ENCODE data around the gene PRDM12. TPM values are rescaled to one million over a fixed set of nuclear protein-coding genes. Genes with fewer than 3 reads are reported as not detected.

The PRDM12 gene
- total and polyA plus RNA-seq, 2 donors (not counting 1 experiment from before 2014, with no cell fraction given), result not detected

DNA sequence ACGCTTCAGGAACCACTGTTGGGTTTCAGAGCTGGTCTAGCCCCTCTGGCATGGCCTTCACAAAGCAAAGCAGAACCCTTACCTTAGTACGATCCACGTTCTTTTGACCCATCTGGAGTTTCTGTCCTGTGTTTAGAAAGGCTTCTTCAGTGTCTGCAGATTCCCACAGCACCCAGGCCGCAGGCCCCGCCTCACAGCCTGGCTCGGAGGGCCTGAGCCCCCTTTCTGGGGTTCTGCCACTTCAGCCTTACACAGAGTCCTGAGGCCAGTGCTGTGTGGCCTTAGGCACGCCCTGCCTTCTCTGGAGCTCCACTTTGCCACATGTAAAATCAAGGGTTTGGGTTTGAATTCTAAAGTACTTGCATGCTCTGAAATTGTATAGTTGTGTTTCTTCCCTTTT, 31.6 kb upstream of the PRDM12 start:
- Histone ChIP-seq H2AFZ (ENCODE audit: insufficient read depth, low read depth, low read length, poor library complexity, severe bottlenecking) (no peak overlapping the region), H3K36me3 (replicated peaks in 1 of 2; ENCODE audit: control extremely low read depth in 1 of 2, control insufficient read depth in 1 of 2, extremely low read depth in 1 of 2, insufficient read depth in 2 of 2, low read length in 1 of 2) (peaks cover 0 to 66% of the 10 kb centered on the region in 2 experiments), H3K9ac (ENCODE audit: low read length) (no peak overlapping the region), H3K27me3 (replicated peaks in 1 of 4; ENCODE audit: control extremely low read depth in 1 of 4, control insufficient read depth in 3 of 4, insufficient read depth in 4 of 4, low read length in 3 of 4) (no peaks in the 10 kb centered on the region), H4K20me1 (ENCODE audit: control insufficient read depth, insufficient read depth, low read length, poor library complexity, severe bottlenecking) (no peaks in the 10 kb centered on the region), H3K4me2 (replicated peaks; ENCODE audit: low read depth, low read length, poor library complexity, severe bottlenecking) (no peak overlapping the region), H3K9me3 (ENCODE audit: control extremely low read depth in 1 of 3, control insufficient read depth in 2 of 3, insufficient read depth in 1 of 3, low read length in 2 of 3) (no peaks in the 10 kb centered on the region), H3K4me3 (ENCODE audit: control extremely low read depth in 1 of 5, extremely low read depth in 1 of 5, insufficient read depth in 1 of 5, low read depth in 2 of 5, low read length in 4 of 5) (no peak overlapping the region), H3K79me2 (ENCODE audit: control insufficient read depth, insufficient read depth, low read length) (no peaks in the 10 kb centered on the region), H3K27ac (ENCODE audit: low read length in 2 of 2) (no peak overlapping the region), H3K4me1 (ENCODE audit: control insufficient read depth in 2 of 2, insufficient read depth in 2 of 2, low read length in 2 of 2) (no peaks in the 10 kb centered on the region)
- Mint-ChIP-seq H3K9me3 (ENCODE audit: insufficient read depth) (no peaks in the 10 kb centered on the region), H3K4me3 (no peak overlapping the region), H3K27ac (no peak overlapping the region), H3K27me3 (no peaks in the 10 kb centered on the region), H3K4me1 (no peaks in the 10 kb centered on the region)
- ATAC-seq (ENCODE audit: low read depth) (no peak), DNase-seq (no peak)
- 97% methylated on average over 6 of the region's 7 CpGs for WGBS (ENCODE audit: insufficient coverage)
- ChIA-PET POLR2A (no interaction called here), CTCF (no interaction called here)
- no peak for TF ChIP-seq EZH2 (IDR thresholded peaks at IDR 0.05; ENCODE audit: borderline replicate concordance, insufficient read depth, low read depth, low read length, poor library complexity, severe bottlenecking)
- TF ChIP-seq, protein P1, sequence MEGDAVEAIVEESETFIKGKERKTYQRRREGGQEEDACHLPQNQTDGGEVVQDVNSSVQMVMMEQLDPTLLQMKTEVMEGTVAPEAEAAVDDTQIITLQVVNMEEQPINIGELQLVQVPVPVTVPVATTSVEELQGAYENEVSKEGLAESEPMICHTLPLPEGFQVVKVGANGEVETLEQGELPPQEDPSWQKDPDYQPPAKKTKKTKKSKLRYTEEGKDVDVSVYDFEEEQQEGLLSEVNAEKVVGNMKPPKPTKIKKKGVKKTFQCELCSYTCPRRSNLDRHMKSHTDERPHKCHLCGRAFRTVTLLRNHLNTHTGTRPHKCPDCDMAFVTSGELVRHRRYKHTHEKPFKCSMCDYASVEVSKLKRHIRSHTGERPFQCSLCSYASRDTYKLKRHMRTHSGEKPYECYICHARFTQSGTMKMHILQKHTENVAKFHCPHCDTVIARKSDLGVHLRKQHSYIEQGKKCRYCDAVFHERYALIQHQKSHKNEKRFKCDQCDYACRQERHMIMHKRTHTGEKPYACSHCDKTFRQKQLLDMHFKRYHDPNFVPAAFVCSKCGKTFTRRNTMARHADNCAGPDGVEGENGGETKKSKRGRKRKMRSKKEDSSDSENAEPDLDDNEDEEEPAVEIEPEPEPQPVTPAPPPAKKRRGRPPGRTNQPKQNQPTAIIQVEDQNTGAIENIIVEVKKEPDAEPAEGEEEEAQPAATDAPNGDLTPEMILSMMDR (IDR thresholded peaks at IDR 0.05), result no peak
- intact Hi-C loops (cut with micrococcal nuclease), result no loop called here

DNA sequence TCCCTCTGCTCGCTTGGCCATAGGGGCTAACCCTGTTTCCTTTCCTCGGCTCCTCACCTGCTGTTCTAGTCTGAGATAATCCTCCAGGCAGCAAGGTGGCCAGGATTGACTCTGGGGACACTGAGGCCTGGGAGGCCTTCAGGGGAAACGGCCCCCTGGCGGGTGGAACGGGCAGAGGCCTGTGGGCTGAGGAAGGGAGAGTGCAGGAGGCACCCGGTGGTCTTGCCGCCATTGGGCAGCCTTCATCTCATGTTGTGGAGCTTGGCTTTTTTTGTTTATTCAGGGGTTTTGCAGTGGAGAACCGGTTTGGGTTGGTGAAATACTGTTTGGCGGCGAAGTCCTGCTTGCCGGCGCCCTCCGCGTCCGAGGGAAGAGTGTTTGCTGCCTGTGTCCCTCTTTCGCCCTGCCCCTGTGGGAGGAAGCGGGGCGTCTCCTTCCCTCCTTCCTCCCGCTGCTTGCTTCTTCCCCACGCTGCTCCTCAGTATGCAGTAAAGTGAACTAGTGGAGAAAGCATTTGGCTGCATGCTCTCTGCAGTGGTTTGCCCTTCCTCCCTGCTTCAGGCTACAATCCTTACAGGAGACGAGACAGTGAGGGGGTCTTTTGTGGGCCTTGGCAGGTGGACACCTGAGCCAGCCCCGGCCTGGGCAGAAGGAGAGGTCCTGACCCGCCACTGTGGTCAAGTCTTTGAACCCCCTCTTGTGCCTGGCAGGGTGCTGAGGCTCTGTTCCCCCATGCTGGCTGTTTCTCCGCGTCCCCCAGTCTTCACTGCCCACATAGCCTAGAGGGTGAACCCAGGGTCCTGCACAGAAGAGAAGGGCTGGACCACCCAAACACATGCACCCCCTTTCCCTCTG, 30.8 kb upstream of the PRDM12 start:
- Histone ChIP-seq H3K79me2 (ENCODE audit: control insufficient read depth, insufficient read depth, low read length) (no peaks in the 10 kb centered on the region), H3K9ac (ENCODE audit: low read length) (no peak overlapping the region), H2AFZ (ENCODE audit: insufficient read depth, low read depth, low read length, poor library complexity, severe bottlenecking) (no peak overlapping the region), H3K36me3 (replicated peaks in 1 of 2; ENCODE audit: control extremely low read depth in 1 of 2, control insufficient read depth in 1 of 2, extremely low read depth in 1 of 2, insufficient read depth in 2 of 2, low read length in 1 of 2) (peaks cover 0 to 59% of the 10 kb centered on the region in 2 experiments), H4K20me1 (ENCODE audit: control insufficient read depth, insufficient read depth, low read length, poor library complexity, severe bottlenecking) (no peaks in the 10 kb centered on the region), H3K4me2 (replicated peaks; ENCODE audit: low read depth, low read length, poor library complexity, severe bottlenecking) (no peak overlapping the region), H3K9me3 (ENCODE audit: control extremely low read depth in 1 of 3, control insufficient read depth in 2 of 3, insufficient read depth in 1 of 3, low read length in 2 of 3) (no peaks in the 10 kb centered on the region), H3K27ac (ENCODE audit: low read length in 2 of 2) (no peak overlapping the region), H3K4me3 (ENCODE audit: control extremely low read depth in 1 of 5, extremely low read depth in 1 of 5, insufficient read depth in 1 of 5, low read depth in 2 of 5, low read length in 4 of 5) (no peak overlapping the region), H3K4me1 (ENCODE audit: control insufficient read depth in 2 of 2, insufficient read depth in 2 of 2, low read length in 2 of 2) (no peaks in the 10 kb centered on the region), H3K27me3 (replicated peaks in 1 of 4; ENCODE audit: control extremely low read depth in 1 of 4, control insufficient read depth in 3 of 4, insufficient read depth in 4 of 4, low read length in 3 of 4) (no peaks in the 10 kb centered on the region)
- ATAC-seq (ENCODE audit: low read depth), result no peak
- intact Hi-C loops (cut with micrococcal nuclease), result no loop called here
- H3K27me3 Mint-ChIP-seq, result no peaks in the 10 kb centered on the region
- no peaks in the 10 kb centered on the region for H3K4me1 Mint-ChIP-seq
- no peaks in the 10 kb centered on the region for H3K9me3 Mint-ChIP-seq (ENCODE audit: insufficient read depth)
- no peak for DNase-seq
- no peak overlapping the region for H3K4me3 Mint-ChIP-seq
- no peak overlapping the region for H3K27ac Mint-ChIP-seq
- TF ChIP-seq EZH2 (IDR thresholded peaks at IDR 0.05; ENCODE audit: borderline replicate concordance, insufficient read depth, low read depth, low read length, poor library complexity, severe bottlenecking), result no peak
- TF ChIP-seq, protein P1 (IDR thresholded peaks at IDR 0.05), result no peak
- ChIA-PET POLR2A (interaction anchor here (0.5 kb wide), 1 partner anchor 1251 kb away, joined by 4 read pairs; no protein-coding TSS in a partner anchor), CTCF (no interaction called here)
- WGBS (ENCODE audit: insufficient coverage), result 98% methylated on average over 17 of the region's 25 CpGs
